Measurements from ENCODE around the gene NR1D2. TPM values are rescaled to one million over a fixed set of nuclear protein-coding genes. Genes with fewer than 3 reads are reported as not detected.

The NR1D2 gene
- total and polyA plus RNA-seq, 2 of the 13 experiments (the other 11 are each of a cell fraction or from before 2014, with no cell fraction given) = 5.3 to 8.1 TPM

DNA sequence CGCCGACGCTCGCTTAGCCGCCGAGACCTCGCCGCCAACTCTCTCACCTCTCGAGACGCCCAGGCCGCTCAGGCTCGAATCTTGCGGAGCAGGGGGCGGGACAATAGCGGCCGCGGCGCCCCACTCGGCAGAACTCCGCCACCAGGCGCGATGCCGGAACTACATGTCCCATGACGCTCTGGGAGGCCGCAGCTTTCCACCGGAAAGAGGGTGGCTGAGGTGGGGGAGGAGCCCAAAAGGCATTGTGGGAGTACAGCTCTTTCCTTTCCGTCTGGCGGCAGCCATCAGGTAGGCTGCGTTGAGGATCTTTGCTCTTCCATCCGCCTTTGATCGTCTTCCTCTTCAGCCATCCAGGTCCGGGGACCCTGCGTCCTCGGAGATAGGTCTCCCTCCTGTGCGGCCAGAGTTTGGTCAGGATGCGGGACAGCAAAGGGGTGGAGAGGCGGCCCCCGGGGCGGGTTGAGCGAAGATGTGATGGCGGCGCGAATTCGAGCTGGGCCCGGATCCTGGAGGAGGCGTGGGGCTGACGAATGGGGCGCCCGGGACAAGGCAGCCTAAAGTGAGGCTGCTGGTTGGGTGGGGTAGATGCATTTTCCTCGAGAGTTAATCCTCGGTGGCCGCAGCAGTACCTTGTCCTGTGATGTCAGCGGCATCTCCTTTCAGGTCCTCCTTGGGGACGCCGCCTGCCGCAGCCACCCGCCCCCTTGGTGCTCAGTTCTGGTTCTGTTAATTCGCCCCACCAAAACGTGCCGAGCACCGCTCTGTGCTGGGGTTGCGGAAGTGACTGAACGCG is 28.0 kb upstream of the NR1D2 start, which contains the start of the genes NKIRAS1 and RPL15 (continued):
- TF ChIP-seq, protein P1, sequence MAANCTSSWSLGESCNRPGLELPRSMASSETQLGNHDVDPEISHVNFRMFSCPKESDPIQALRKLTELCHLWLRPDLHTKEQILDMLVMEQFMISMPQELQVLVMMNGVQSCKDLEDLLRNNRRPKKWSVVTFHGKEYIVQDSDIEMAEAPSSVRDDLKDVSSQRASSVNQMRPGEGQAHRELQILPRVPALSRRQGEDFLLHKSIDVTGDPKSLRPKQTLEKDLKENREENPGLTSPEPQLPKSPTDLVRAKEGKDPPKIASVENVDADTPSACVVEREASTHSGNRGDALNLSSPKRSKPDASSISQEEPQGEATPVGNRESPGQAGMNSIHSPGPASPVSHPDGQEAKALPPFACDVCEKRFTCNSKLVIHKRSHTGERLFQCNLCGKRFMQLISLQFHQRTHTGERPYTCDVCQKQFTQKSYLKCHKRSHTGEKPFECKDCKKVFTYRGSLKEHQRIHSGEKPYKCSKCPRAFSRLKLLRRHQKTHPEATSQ (CRISPR knock-in tag; IDR thresholded peaks at IDR 0.05; ENCODE audit: borderline replicate concordance) = no peak; the same call in 1 of the 2 replicates
- TF ChIP-seq, protein P2, sequence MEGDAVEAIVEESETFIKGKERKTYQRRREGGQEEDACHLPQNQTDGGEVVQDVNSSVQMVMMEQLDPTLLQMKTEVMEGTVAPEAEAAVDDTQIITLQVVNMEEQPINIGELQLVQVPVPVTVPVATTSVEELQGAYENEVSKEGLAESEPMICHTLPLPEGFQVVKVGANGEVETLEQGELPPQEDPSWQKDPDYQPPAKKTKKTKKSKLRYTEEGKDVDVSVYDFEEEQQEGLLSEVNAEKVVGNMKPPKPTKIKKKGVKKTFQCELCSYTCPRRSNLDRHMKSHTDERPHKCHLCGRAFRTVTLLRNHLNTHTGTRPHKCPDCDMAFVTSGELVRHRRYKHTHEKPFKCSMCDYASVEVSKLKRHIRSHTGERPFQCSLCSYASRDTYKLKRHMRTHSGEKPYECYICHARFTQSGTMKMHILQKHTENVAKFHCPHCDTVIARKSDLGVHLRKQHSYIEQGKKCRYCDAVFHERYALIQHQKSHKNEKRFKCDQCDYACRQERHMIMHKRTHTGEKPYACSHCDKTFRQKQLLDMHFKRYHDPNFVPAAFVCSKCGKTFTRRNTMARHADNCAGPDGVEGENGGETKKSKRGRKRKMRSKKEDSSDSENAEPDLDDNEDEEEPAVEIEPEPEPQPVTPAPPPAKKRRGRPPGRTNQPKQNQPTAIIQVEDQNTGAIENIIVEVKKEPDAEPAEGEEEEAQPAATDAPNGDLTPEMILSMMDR (CRISPR knock-in tag; IDR thresholded peaks at IDR 0.05) = peak; percentile 51
- TF ChIP-seq, protein P3, sequence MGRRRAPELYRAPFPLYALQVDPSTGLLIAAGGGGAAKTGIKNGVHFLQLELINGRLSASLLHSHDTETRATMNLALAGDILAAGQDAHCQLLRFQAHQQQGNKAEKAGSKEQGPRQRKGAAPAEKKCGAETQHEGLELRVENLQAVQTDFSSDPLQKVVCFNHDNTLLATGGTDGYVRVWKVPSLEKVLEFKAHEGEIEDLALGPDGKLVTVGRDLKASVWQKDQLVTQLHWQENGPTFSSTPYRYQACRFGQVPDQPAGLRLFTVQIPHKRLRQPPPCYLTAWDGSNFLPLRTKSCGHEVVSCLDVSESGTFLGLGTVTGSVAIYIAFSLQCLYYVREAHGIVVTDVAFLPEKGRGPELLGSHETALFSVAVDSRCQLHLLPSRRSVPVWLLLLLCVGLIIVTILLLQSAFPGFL (CRISPR knock-in tag; IDR thresholded peaks at IDR 0.05) = no peak
- TF ChIP-seq, protein P4, sequence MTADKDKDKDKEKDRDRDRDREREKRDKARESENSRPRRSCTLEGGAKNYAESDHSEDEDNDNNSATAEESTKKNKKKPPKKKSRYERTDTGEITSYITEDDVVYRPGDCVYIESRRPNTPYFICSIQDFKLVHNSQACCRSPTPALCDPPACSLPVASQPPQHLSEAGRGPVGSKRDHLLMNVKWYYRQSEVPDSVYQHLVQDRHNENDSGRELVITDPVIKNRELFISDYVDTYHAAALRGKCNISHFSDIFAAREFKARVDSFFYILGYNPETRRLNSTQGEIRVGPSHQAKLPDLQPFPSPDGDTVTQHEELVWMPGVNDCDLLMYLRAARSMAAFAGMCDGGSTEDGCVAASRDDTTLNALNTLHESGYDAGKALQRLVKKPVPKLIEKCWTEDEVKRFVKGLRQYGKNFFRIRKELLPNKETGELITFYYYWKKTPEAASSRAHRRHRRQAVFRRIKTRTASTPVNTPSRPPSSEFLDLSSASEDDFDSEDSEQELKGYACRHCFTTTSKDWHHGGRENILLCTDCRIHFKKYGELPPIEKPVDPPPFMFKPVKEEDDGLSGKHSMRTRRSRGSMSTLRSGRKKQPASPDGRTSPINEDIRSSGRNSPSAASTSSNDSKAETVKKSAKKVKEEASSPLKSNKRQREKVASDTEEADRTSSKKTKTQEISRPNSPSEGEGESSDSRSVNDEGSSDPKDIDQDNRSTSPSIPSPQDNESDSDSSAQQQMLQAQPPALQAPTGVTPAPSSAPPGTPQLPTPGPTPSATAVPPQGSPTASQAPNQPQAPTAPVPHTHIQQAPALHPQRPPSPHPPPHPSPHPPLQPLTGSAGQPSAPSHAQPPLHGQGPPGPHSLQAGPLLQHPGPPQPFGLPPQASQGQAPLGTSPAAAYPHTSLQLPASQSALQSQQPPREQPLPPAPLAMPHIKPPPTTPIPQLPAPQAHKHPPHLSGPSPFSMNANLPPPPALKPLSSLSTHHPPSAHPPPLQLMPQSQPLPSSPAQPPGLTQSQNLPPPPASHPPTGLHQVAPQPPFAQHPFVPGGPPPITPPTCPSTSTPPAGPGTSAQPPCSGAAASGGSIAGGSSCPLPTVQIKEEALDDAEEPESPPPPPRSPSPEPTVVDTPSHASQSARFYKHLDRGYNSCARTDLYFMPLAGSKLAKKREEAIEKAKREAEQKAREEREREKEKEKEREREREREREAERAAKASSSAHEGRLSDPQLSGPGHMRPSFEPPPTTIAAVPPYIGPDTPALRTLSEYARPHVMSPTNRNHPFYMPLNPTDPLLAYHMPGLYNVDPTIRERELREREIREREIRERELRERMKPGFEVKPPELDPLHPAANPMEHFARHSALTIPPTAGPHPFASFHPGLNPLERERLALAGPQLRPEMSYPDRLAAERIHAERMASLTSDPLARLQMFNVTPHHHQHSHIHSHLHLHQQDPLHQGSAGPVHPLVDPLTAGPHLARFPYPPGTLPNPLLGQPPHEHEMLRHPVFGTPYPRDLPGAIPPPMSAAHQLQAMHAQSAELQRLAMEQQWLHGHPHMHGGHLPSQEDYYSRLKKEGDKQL (CRISPR knock-in tag; IDR thresholded peaks at IDR 0.05; ENCODE audit: low read depth) = peak; percentile 58; the same call in 1 of the 2 replicates
- TF ChIP-seq SUZ12 (IDR thresholded peaks at IDR 0.05; ENCODE audit: low read depth, low read length) (peak; percentile 81), JUN (CRISPR knock-in tag; IDR thresholded peaks at IDR 0.05) (no peak; the same call in 1 of the 2 replicates), HOXA5 (CRISPR knock-in tag; IDR thresholded peaks at IDR 0.05) (peak; percentile 78), ZNF501 (CRISPR knock-in tag; IDR thresholded peaks at IDR 0.05) (peak; percentile 94), SOX13 (IDR thresholded peaks at IDR 0.05) (no peak; the same call in 1 of the 2 replicates), SOX13 (CRISPR knock-in tag; conservative IDR thresholded peaks at IDR 0.05 in 1 of 2, IDR thresholded peaks at IDR 0.05 in 1 of 2) (peak in 1 of 2 experiments; percentile 60; a peak in 1 of 4 replicates), PAX8 (CRISPR knock-in tag; IDR thresholded peaks at IDR 0.05; ENCODE audit: borderline replicate concordance) (no peak; the same call in 1 of the 2 replicates)
- TF ChIP-seq, protein P5, sequence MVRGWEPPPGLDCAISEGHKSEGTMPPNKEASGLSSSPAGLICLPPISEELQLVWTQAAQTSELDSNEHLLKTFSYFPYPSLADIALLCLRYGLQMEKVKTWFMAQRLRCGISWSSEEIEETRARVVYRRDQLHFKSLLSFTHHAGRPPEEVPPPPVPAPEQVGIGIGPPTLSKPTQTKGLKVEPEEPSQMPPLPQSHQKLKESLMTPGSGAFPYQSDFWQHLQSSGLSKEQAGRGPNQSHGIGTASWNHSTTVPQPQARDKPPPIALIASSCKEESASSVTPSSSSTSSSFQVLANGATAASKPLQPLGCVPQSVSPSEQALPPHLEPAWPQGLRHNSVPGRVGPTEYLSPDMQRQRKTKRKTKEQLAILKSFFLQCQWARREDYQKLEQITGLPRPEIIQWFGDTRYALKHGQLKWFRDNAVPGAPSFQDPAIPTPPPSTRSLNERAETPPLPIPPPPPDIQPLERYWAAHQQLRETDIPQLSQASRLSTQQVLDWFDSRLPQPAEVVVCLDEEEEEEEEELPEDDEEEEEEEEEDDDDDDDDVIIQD (CRISPR knock-in tag; IDR thresholded peaks at IDR 0.05; ENCODE audit: low read depth) = peak; percentile 99
- TF ChIP-seq, protein P6, sequence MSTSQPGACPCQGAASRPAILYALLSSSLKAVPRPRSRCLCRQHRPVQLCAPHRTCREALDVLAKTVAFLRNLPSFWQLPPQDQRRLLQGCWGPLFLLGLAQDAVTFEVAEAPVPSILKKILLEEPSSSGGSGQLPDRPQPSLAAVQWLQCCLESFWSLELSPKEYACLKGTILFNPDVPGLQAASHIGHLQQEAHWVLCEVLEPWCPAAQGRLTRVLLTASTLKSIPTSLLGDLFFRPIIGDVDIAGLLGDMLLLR (CRISPR knock-in tag; IDR thresholded peaks at IDR 0.05) = peak; percentile 24; the same call in 1 of the 2 replicates
- TF ChIP-seq, protein P7, sequence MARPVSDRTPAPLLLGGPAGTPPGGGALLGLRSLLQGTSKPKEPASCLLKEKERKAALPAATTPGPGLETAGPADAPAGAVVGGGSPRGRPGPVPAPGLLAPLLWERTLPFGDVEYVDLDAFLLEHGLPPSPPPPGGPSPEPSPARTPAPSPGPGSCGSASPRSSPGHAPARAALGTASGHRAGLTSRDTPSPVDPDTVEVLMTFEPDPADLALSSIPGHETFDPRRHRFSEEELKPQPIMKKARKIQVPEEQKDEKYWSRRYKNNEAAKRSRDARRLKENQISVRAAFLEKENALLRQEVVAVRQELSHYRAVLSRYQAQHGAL (CRISPR knock-in tag; IDR thresholded peaks at IDR 0.05; ENCODE audit: not compliant biosample characterization) = no peak

Measured in HepG2 (cell line).